Choroid plexus epithelial cell (primary cell): ENCODE results near the gene EFHC2.

Source experiments
- DNase-seq: peaks from one replicate; pipeline ENCODE4 v3.0.0-alpha.2; 2010; ENCODE audit warnings: low read depth
- H3K4me3 ChIP-seq: 2 replicates; pipeline ENCODE4 v1.5.1; 2011; ENCODE audit warnings: low read depth, mild to moderate bottlenecking, control low read depth, low read length, moderate library complexity
- CTCF ChIP-seq: conservative IDR thresholded peaks from 2 replicates; pipeline ENCODE4 v1.5.1; 2011; ENCODE audit warnings: low read depth, mild to moderate bottlenecking, control low read depth, inconsistent platforms, low read length, moderate library complexity

Gene EFHC2

GRCh38 chrX:44147130-44147529, 196.3 kb downstream of the EFHC2 start:
- no peak for TF ChIP-seq CTCF
- DNase-seq, result no peak
- no peak overlapping the region for H3K4me3 ChIP-seq

- TF ChIP-seq CTCF, result no peak
- DNase-seq, result no peak
- H3K4me3 ChIP-seq, result no peak overlapping the region
Observed at GRCh38 chrX:44144177-44144945, 199.1 kb downstream of the EFHC2 start.

- DNase-seq, result no peak
- TF ChIP-seq CTCF, result no peak
- H3K4me3 ChIP-seq, result no peak overlapping the region
Observed at GRCh38 chrX:44143061-44143602, 200.3 kb downstream of the EFHC2 start.

- TF ChIP-seq CTCF, result no peak
- no peak overlapping the region for H3K4me3 ChIP-seq
- no peak for DNase-seq
Observed at GRCh38 chrX:44130189-44130588, 213.3 kb downstream of the EFHC2 start.

GRCh38 chrX:44113337-44113736, 230.1 kb downstream of the EFHC2 start:
- DNase-seq, result no peak
- no peak for TF ChIP-seq CTCF

GRCh38 chrX:44106864-44107263, 236.6 kb downstream of the EFHC2 start:
- DNase-seq, result no peak
- TF ChIP-seq CTCF, result no peak
- no peak overlapping the region for H3K4me3 ChIP-seq

More at GRCh38 chrX:44113337-44113736, 230.1 kb downstream of the EFHC2 start:
- H3K4me3 ChIP-seq, result no peak overlapping the region
